Measurements from ENCODE around the gene SLC44A2.

The SLC44A2 gene

DNA sequence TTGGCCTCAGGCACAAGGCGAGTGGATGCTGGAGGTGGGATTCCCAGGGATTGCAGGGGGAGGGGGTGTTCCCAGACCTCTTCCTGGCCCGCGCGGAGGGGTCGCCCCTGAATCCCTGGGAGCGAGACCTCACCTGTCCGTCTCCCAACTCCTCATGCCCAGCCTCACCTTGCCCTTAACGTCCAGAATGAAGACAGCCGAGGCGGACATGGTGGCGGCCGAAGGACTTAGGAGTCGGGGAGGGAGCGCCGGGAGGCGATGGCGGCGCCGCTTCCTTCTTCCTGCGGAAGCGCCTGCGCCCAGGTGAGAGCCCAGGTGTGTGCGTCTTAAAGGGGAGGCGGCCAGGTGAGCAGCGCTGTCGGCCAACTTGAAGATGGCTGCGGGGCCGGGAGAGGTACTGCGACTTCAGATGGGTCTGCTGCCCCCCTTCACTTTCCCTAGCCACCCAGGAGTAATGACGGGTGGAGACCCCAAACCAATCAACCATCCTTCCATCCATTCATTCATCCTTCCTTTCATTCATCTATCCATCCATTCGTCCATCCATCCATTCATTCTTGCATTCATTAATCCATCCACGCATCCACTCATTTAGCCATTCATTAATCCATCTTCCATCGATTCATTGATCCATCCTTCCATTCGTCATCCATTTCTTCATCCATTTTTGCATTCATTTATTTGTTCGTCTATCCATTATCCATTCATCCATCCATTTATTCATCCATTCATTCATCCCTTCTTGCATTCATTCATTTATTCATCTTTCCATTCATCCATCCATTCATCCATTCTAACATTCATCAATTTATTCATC, 38.1 kb upstream of the SLC44A2 start, which contains the start of gene AP1M2:
Gene AP1M2, minus strand, starts transcription at position 291 of the 817 bp plus-strand sequence. Its CDS starts 81 bp downstream, at position 210.
- ChIA-PET CTCF (no interaction called here), POLR2A (no interaction called here)
- TF ChIP-seq, protein P1, sequence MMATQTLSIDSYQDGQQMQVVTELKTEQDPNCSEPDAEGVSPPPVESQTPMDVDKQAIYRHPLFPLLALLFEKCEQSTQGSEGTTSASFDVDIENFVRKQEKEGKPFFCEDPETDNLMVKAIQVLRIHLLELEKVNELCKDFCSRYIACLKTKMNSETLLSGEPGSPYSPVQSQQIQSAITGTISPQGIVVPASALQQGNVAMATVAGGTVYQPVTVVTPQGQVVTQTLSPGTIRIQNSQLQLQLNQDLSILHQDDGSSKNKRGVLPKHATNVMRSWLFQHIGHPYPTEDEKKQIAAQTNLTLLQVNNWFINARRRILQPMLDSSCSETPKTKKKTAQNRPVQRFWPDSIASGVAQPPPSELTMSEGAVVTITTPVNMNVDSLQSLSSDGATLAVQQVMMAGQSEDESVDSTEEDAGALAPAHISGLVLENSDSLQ (IDR thresholded peaks at IDR 0.05), result no peak
- TF ChIP-seq BHLHE40 (IDR thresholded peaks at IDR 0.05; ENCODE audit: borderline replicate concordance), result no peak
- TF ChIP-seq TARDBP (IDR thresholded peaks at IDR 0.05), result no peak
- TF ChIP-seq CTBP1 (IDR thresholded peaks at IDR 0.05; ENCODE audit: borderline replicate concordance), result no peak
- no peak for TF ChIP-seq L3MBTL2 (conservative IDR thresholded peaks at IDR 0.05)
- no peak for TF ChIP-seq FOXK2 (IDR thresholded peaks at IDR 0.05)
- no peak for TF ChIP-seq HDGF (IDR thresholded peaks at IDR 0.05; ENCODE audit: borderline replicate concordance)
- no peak for TF ChIP-seq SUZ12 (IDR thresholded peaks at IDR 0.05)
- no peak for TF ChIP-seq SP1 (IDR thresholded peaks at IDR 0.05)
- no peak for TF ChIP-seq FOXM1 (IDR thresholded peaks at IDR 0.05; ENCODE audit: borderline replicate concordance)
- TF ChIP-seq LEF1 (IDR thresholded peaks at IDR 0.05; ENCODE audit: borderline replicate concordance), result no peak
- no peak for TF ChIP-seq ELF4 (IDR thresholded peaks at IDR 0.05)
- TF ChIP-seq FOXA1 (IDR thresholded peaks at IDR 0.05), result no peak
- no peak for TF ChIP-seq NFRKB (IDR thresholded peaks at IDR 0.05)
- DNase-seq (ENCODE audit: extremely low spot score), result no peak

DNA sequence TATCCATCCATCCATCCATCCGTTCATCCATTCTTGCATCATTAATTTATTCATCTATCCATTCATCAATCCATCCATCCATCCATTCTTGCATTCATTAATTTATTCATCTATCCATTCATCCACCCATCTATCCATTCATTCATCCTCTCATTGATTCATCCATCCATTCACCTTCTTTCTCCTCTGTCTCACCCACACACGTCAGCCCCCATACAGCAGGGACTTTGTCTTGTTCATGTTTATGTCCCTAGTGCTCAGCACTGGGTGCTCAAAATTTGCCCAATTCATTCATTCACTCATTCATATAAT, 37.6 kb upstream of the SLC44A2 start:
- CTCF ChIA-PET, result no interaction called here
- POLR2A ChIA-PET, result no interaction called here
- no peak for TF ChIP-seq TARDBP (IDR thresholded peaks at IDR 0.05)
- TF ChIP-seq LEF1 (IDR thresholded peaks at IDR 0.05; ENCODE audit: borderline replicate concordance), result no peak
- TF ChIP-seq SUZ12 (IDR thresholded peaks at IDR 0.05), result no peak
- no peak for TF ChIP-seq BHLHE40 (IDR thresholded peaks at IDR 0.05; ENCODE audit: borderline replicate concordance)
- TF ChIP-seq ZNF384 (IDR thresholded peaks at IDR 0.05), result no peak
- TF ChIP-seq ARNT (IDR thresholded peaks at IDR 0.05), result no peak
- TF ChIP-seq, protein P1 (IDR thresholded peaks at IDR 0.05), result no peak
- TF ChIP-seq NFRKB (IDR thresholded peaks at IDR 0.05), result no peak
- no peak for TF ChIP-seq SP1 (IDR thresholded peaks at IDR 0.05)
- TF ChIP-seq ELF4 (IDR thresholded peaks at IDR 0.05), result no peak
- no peak for TF ChIP-seq CTBP1 (IDR thresholded peaks at IDR 0.05; ENCODE audit: borderline replicate concordance)
- TF ChIP-seq L3MBTL2 (conservative IDR thresholded peaks at IDR 0.05), result no peak
- TF ChIP-seq FOXM1 (IDR thresholded peaks at IDR 0.05; ENCODE audit: borderline replicate concordance), result no peak
- no peak for TF ChIP-seq HDGF (IDR thresholded peaks at IDR 0.05; ENCODE audit: borderline replicate concordance)
- no peak for TF ChIP-seq FOXK2 (IDR thresholded peaks at IDR 0.05)
- no peak for TF ChIP-seq FOXA1 (IDR thresholded peaks at IDR 0.05)
- no peak for DNase-seq (ENCODE audit: extremely low spot score)

DNA sequence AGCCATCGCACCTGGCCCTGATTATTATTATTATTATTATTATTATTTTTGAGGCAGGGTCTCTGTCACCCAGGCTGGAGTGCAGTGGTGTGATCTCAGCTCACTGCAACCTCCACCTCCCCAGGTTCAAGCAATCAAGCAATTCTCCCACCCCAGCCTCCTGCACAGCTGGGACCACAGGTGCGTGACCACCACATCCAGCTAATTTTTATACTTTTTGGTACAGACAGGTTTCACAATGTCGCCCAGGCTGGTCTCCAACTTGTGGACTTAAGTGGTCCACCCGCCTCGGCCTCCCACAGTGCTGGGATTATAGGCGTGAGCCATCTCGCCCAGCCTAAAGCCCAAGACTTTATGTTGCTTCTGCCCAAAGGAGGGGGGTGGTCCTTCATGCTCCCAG, 32.2 kb upstream of the SLC44A2 start:
- no peak for DNase-seq (ENCODE audit: extremely low spot score)
- CTCF ChIA-PET, result interaction anchor here (1.2 kb wide), 1 partner anchor 52 kb away, joined by 4 read pairs; no protein-coding TSS in a partner anchor
- POLR2A ChIA-PET, result no interaction called here
- TF ChIP-seq SP1 (IDR thresholded peaks at IDR 0.05) (no peak), ARNT (IDR thresholded peaks at IDR 0.05) (no peak), NFRKB (IDR thresholded peaks at IDR 0.05) (no peak), ZNF384 (IDR thresholded peaks at IDR 0.05) (no peak), ELF4 (IDR thresholded peaks at IDR 0.05) (no peak), FOXK2 (IDR thresholded peaks at IDR 0.05) (no peak), SUZ12 (IDR thresholded peaks at IDR 0.05) (no peak), FOXA1 (IDR thresholded peaks at IDR 0.05) (no peak), LEF1 (IDR thresholded peaks at IDR 0.05; ENCODE audit: borderline replicate concordance) (no peak), TARDBP (IDR thresholded peaks at IDR 0.05) (no peak), BHLHE40 (IDR thresholded peaks at IDR 0.05; ENCODE audit: borderline replicate concordance) (no peak), FOXM1 (IDR thresholded peaks at IDR 0.05; ENCODE audit: borderline replicate concordance) (no peak), HDGF (IDR thresholded peaks at IDR 0.05; ENCODE audit: borderline replicate concordance) (no peak)
- TF ChIP-seq, protein P1 (IDR thresholded peaks at IDR 0.05), result no peak

DNA sequence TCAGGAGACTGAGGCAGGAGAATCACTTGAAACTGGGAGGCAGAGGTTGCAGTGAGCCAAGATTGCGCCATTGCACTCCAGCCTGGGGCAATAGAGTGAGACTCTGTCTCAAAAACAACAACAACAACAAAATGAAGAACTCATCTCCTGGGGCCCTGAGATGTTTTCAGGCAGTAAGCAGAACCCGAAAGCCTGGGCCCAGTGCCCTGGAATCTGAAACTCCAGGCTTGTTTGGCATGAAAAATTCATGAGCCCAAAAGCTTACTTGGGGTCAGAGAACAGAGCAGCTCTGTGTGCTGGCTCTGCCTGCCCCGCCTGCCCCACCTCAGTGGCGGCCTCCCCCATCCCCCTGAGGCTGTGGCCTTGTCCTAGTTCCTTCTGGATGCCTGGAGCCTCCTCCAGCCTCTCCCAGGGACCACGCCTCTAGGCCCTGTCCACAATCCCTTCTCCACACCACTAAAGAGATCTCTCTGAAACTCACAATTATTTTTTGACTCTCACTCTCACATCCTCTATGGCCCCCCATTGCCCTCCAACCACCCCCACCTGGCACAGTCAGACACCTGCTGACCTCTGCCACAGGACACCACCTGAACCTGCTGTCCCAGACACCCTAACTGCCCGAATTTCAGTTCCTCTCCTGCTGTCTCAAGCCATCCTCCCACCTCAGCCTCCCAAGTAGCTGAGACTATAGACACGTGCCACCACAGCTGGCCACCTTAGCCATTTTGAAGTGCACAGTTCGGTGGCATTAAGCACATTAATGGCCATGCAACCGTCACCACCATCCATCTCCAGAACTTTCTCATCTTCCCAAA, 31.3 kb upstream of the SLC44A2 start:
- POLR2A ChIA-PET, result no interaction called here
- DNase-seq (ENCODE audit: extremely low spot score), result no peak
- TF ChIP-seq ZNF384 (IDR thresholded peaks at IDR 0.05), result no peak
- TF ChIP-seq L3MBTL2 (conservative IDR thresholded peaks at IDR 0.05), result no peak
- TF ChIP-seq ARNT (IDR thresholded peaks at IDR 0.05), result no peak
- TF ChIP-seq LEF1 (IDR thresholded peaks at IDR 0.05; ENCODE audit: borderline replicate concordance), result no peak
- TF ChIP-seq TARDBP (IDR thresholded peaks at IDR 0.05), result no peak
- TF ChIP-seq SP1 (IDR thresholded peaks at IDR 0.05), result no peak
- no peak for TF ChIP-seq BHLHE40 (IDR thresholded peaks at IDR 0.05; ENCODE audit: borderline replicate concordance)
- no peak for TF ChIP-seq HDGF (IDR thresholded peaks at IDR 0.05; ENCODE audit: borderline replicate concordance)
- TF ChIP-seq FOXK2 (IDR thresholded peaks at IDR 0.05), result no peak
- no peak for TF ChIP-seq CTBP1 (IDR thresholded peaks at IDR 0.05; ENCODE audit: borderline replicate concordance)
- TF ChIP-seq FOXM1 (IDR thresholded peaks at IDR 0.05; ENCODE audit: borderline replicate concordance), result no peak
- no peak for TF ChIP-seq NFRKB (IDR thresholded peaks at IDR 0.05)
- TF ChIP-seq SUZ12 (IDR thresholded peaks at IDR 0.05), result no peak
- TF ChIP-seq ELF4 (IDR thresholded peaks at IDR 0.05), result no peak
- TF ChIP-seq, protein P1 (IDR thresholded peaks at IDR 0.05), result no peak
- no peak for TF ChIP-seq FOXA1 (IDR thresholded peaks at IDR 0.05)
- CTCF ChIA-PET, result interaction anchor here (0.6 kb wide), 1 partner anchor 1704 kb away, joined by 4 read pairs; no protein-coding TSS in a partner anchor
